Tibial nerve (tissue), 4 donors: ENCODE results near the gene FSD1. TPM values are rescaled to one million over a fixed set of nuclear protein-coding genes. Genes with fewer than 3 reads are reported as not detected.

Experiments used
- DNase-seq, 2 donors: peaks; one replicate each; pipeline ENCODE4 v3.0.0-alpha.2; 2019; ENCODE audit warnings: low spot score in 2 of 2
- H3K27ac ChIP-seq, 4 donors: fragments of 200-600 bp; sonication (generic) in 3 of 4; one replicate each; pipeline ENCODE4 v1.5.1; 2017 to 2019; ENCODE audit warnings: mild to moderate bottlenecking in 1 of 4
- H3K27me3 ChIP-seq, 2 donors: fragments of 200-600 bp; sonication (generic) in 1 of 2; one replicate each; pipeline versions ENCODE4 v1.5.1 to v1.6.0; 2017 to 2019
- H3K36me3 ChIP-seq, 3 donors: fragments of 200-600 bp; sonication (generic); one replicate each; pipeline ENCODE4 v1.5.1; 2018 to 2019
- H3K4me1 ChIP-seq, 4 donors: fragments of 200-600 bp; sonication (generic) in 3 of 4; one replicate each; pipeline ENCODE4 v1.5.1; 2017 to 2019
- H3K4me3 ChIP-seq, 4 donors: fragments of 200-600 bp; sonication (generic) in 3 of 4; one replicate each; pipeline ENCODE4 v1.5.1; 2017 to 2019; ENCODE audit warnings: mild to moderate bottlenecking in 1 of 4, moderate library complexity in 1 of 4
- H3K9me3 ChIP-seq, 4 donors: fragments of 200-600 bp; sonication (generic) in 3 of 4; one replicate each; pipeline ENCODE4 v1.5.1; 2017 to 2019
- EP300 ChIP-seq, 2 donors: sonication (generic); formaldehyde crosslinking; IDR thresholded peaks; one replicate each; pipeline ENCODE4 v1.6.1; 2017; ENCODE audit warnings: antibody characterized with exemption in 2 of 2, mild to moderate bottlenecking in 1 of 2
- POLR2A ChIP-seq, 2 donors: fragments of 450-650 bp; IDR thresholded peaks; one replicate each; pipeline ENCODE4 v1.6.1; 2017; ENCODE audit warnings: antibody characterized with exemption in 2 of 2, mild to moderate bottlenecking in 2 of 2, moderate library complexity in 2 of 2
- WGBS, 2 donors: methylation state at CpG; one replicate each; pipeline ENCODE4 v1.1.5; 2018; 5-methylcytosine and 5-hydroxymethylcytosine counted together
- total RNA-seq, 4 donors: library from RNA; depleted of rRNA; stranded (reverse); fragments of >200 nt; gene quantifications; one replicate each; pipeline ENCODE4 v1.1.0, GENCODE V29; 2016
- TF ChIP-seq, protein P1 (sequence below), 5 experiments: fragments of 200-600 bp in 3 of 5; fragments of 450-650 bp in 2 of 5; sonication (generic) in 3 of 5; IDR thresholded peaks; one replicate each; pipeline ENCODE4 v1.5.1; 2016 to 2019; ENCODE audit warnings: antibody characterized with exemption in 5 of 5, mild to moderate bottlenecking in 3 of 5, moderate library complexity in 2 of 5

FSD1 gene
- total RNA-seq, 4 donors from 2014 or later = 0.87 TPM; not detected in 3

DNA sequence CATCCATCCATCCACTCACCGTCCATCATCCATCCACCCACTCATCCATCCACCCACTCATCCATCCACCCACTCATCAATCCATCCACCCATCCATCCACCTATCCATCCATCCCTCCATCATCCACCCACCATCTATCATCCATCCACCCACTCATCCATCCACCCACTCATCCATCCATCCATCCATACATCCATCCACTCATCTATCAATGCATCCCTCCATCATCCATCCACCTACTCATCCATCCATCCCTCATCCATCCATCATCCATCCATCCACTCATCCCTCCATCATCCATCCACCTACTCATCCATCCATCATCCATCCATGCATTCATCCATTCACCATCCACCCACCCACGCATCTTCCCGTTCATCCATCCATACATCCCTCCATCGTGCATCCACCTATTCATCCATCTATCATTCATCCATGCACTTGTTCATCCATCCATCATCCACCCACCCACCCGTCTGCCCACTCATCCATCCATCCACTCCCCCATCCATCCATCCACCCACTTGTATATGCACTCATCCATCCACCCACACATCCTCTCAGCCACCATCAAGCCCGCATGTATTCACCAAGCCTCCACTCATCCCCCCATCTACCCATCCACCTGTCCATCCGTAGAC is 30.7 kb downstream of the FSD1 start:
- H3K36me3 ChIP-seq = no peaks in the 10 kb centered on the region
- 93 to 94% methylated on average over 7 of the region's 7 CpGs for WGBS, 2 donors
- no peak overlapping the region for H3K27ac ChIP-seq
- TF ChIP-seq EP300 (IDR thresholded peaks at IDR 0.05) (no peak), POLR2A (IDR thresholded peaks at IDR 0.05) (no peak)
- TF ChIP-seq, protein P1, sequence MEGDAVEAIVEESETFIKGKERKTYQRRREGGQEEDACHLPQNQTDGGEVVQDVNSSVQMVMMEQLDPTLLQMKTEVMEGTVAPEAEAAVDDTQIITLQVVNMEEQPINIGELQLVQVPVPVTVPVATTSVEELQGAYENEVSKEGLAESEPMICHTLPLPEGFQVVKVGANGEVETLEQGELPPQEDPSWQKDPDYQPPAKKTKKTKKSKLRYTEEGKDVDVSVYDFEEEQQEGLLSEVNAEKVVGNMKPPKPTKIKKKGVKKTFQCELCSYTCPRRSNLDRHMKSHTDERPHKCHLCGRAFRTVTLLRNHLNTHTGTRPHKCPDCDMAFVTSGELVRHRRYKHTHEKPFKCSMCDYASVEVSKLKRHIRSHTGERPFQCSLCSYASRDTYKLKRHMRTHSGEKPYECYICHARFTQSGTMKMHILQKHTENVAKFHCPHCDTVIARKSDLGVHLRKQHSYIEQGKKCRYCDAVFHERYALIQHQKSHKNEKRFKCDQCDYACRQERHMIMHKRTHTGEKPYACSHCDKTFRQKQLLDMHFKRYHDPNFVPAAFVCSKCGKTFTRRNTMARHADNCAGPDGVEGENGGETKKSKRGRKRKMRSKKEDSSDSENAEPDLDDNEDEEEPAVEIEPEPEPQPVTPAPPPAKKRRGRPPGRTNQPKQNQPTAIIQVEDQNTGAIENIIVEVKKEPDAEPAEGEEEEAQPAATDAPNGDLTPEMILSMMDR (IDR thresholded peaks at IDR 0.05) = no peak
- no peak for DNase-seq
- H3K9me3 ChIP-seq = no peaks in the 10 kb centered on the region
- no peak overlapping the region for H3K4me3 ChIP-seq
- no peaks in the 10 kb centered on the region for H3K27me3 ChIP-seq
- H3K4me1 ChIP-seq = peaks cover 0 to 14% (median 0%) of the 10 kb centered on the region in 4 donors

GRCh38 chr19:4337906-4338440 is 33.6 kb downstream of the FSD1 start:
- Histone ChIP-seq H3K9me3 (no peaks in the 10 kb centered on the region), H3K27me3 (no peaks in the 10 kb centered on the region), H3K4me1 (peaks cover 0 to 21% (median 5%) of the 10 kb centered on the region in 4 donors), H3K36me3 (no peaks in the 10 kb centered on the region), H3K4me3 (peak overlapping the region; percentile 18 to 53 (median 36)), H3K27ac (peak overlapping the region in 3 of 4 donors; percentile 3 to 75 (median 72))
- no peak for DNase-seq
- 17 to 19% methylated on average over 14 of the region's 14 CpGs for WGBS, 2 donors
- TF ChIP-seq, protein P1 (IDR thresholded peaks at IDR 0.05) = no peak
- no peak for TF ChIP-seq POLR2A (IDR thresholded peaks at IDR 0.05)
- TF ChIP-seq EP300 (IDR thresholded peaks at IDR 0.05) = no peak

- Histone ChIP-seq H3K4me1 (peaks cover 0 to 21% (median 5%) of the 10 kb centered on the region in 4 donors), H3K27ac (peak within 1 kb of the TSS in 3 of 4 donors; percentile 3 to 75 (median 72)), H3K9me3 (no peaks in the 10 kb centered on the region), H3K27me3 (no peaks in the 10 kb centered on the region), H3K36me3 (no peaks in the 10 kb centered on the region), H3K4me3 (peak within 1 kb of the TSS; percentile 18 to 53 (median 36))
- no peak for TF ChIP-seq POLR2A (IDR thresholded peaks at IDR 0.05)
- TF ChIP-seq, protein P1 (IDR thresholded peaks at IDR 0.05) = no peak
- no peak for TF ChIP-seq EP300 (IDR thresholded peaks at IDR 0.05)
- DNase-seq = no peak
- WGBS, 2 donors = 52 to 56% methylated on average over 21 to 24 of the region's 27 CpGs
Measured at GRCh38 chr19:4338441-4339355, 34.3 kb downstream of the FSD1 start, which contains the start of gene STAP2. Gene STAP2 (minus strand): TSS chr19:4338827. CDS start chr19:4338753, 74 bp downstream.

GRCh38 chr19:4342314-4342614 is 37.9 kb downstream of the FSD1 start:
- DNase-seq = peak in 1 of 2 donors; percentile 25
- Histone ChIP-seq H3K9me3 (no peaks in the 10 kb centered on the region), H3K36me3 (peaks cover 0 to 16% (median 0%) of the 10 kb centered on the region in 3 donors), H3K27ac (peak overlapping the region; percentile 82 to 96 (median 92)), H3K4me3 (peak overlapping the region; percentile 52 to 86 (median 67)), H3K4me1 (peaks cover 0 to 28% (median 11%) of the 10 kb centered on the region in 4 donors), H3K27me3 (no peaks in the 10 kb centered on the region)
- WGBS, 2 donors = 1 to 4% methylated on average over 10 of the region's 10 CpGs
- no peak for TF ChIP-seq EP300 (IDR thresholded peaks at IDR 0.05)
- TF ChIP-seq, protein P1 (IDR thresholded peaks at IDR 0.05) = no peak
- TF ChIP-seq POLR2A (IDR thresholded peaks at IDR 0.05) = no peak
